Endothelial cell (in vitro differentiated cells): ENCODE results near the gene LIX1L. TPM values are rescaled to one million over a fixed set of nuclear protein-coding genes. Genes with fewer than 3 reads are reported as not detected.

Experiments
- DNase-seq: peaks from one replicate; pipeline ENCODE4 v3.0.0; 2021; ENCODE audit warnings: low spot score
- H3K27ac Mint-ChIP-seq: one replicate; pipeline ENCODE4 v1.8.0; 2021; ENCODE audit warnings: mixed read lengths, inconsistent platforms; ENCODE audit not compliant: unreplicated experiment
- H3K27me3 Mint-ChIP-seq: one replicate; pipeline ENCODE4 v1.8.0; 2021; ENCODE audit warnings: mild to moderate bottlenecking, moderate library complexity, mixed read lengths, inconsistent platforms; ENCODE audit not compliant: unreplicated experiment
- H3K36me3 Mint-ChIP-seq: one replicate; pipeline ENCODE4 v1.8.0; 2021; ENCODE audit warnings: mild to moderate bottlenecking, low read depth, mixed read lengths, inconsistent platforms; ENCODE audit not compliant: unreplicated experiment
- H3K4me1 Mint-ChIP-seq: one replicate; pipeline ENCODE4 v1.8.0; 2021; ENCODE audit warnings: mild to moderate bottlenecking, mixed read lengths, inconsistent platforms; ENCODE audit not compliant: unreplicated experiment
- H3K4me3 Mint-ChIP-seq: one replicate; pipeline ENCODE4 v1.8.0; 2021; ENCODE audit warnings: mild to moderate bottlenecking, mixed read lengths, inconsistent platforms; ENCODE audit not compliant: unreplicated experiment
- H3K9me3 Mint-ChIP-seq: one replicate; pipeline ENCODE4 v1.8.0; 2021; ENCODE audit warnings: mixed read lengths, inconsistent platforms; ENCODE audit not compliant: unreplicated experiment
- CTCF ChIP-seq: fragments of 200-600 bp; sonication (generic); IDR thresholded peaks from one replicate; pipeline ENCODE4 v1.5.0; 2021; ENCODE audit warnings: antibody characterized with exemption; ENCODE audit not compliant: unreplicated experiment
- total RNA-seq: library from RNA; stranded (reverse); fragmentation: NEBNext Ultra II Directional; extraction: Animal tissue kit (Norgen Biotek cat#: 25700); gene quantifications from one replicate; pipeline ENCODE4 v1.2.1, GENCODE V29; 2021; ENCODE audit not compliant: unreplicated experiment

The LIX1L gene
- total RNA-seq, 1 donor from 2014 or later = 83.3 TPM

GRCh38 chr1:145891587-145892485 is 66.0 kb downstream of the LIX1L start:
- peak; percentile 87 for TF ChIP-seq CTCF
- H3K4me1 Mint-ChIP-seq = peaks cover 40% of the 10 kb centered on the region

GRCh38 chr1:145891143-145891542 is 66.7 kb downstream of the LIX1L start:
- Mint-ChIP-seq H3K9me3 (no peaks in the 10 kb centered on the region), H3K4me3 (no peak overlapping the region), H3K27me3 (peaks cover 2% of the 10 kb centered on the region), H3K36me3 (peaks cover 5% of the 10 kb centered on the region), H3K27ac (peak overlapping the region; percentile 43), H3K4me1 (peaks cover 46% of the 10 kb centered on the region)
- no peak for DNase-seq
- TF ChIP-seq CTCF = no peak

More at GRCh38 chr1:145891587-145892485, 66.0 kb downstream of the LIX1L start:
- DNase-seq = peak; percentile 97
- H3K27me3 Mint-ChIP-seq = peaks cover 2% of the 10 kb centered on the region
- H3K9me3 Mint-ChIP-seq = no peaks in the 10 kb centered on the region
- peak overlapping the region; percentile 66 for H3K4me3 Mint-ChIP-seq
- H3K27ac Mint-ChIP-seq = peak overlapping the region; percentile 99
- H3K36me3 Mint-ChIP-seq = peaks cover 9% of the 10 kb centered on the region

- H3K27me3 Mint-ChIP-seq = peaks cover 5% of the 10 kb centered on the region
- no peaks in the 10 kb centered on the region for H3K9me3 Mint-ChIP-seq
- H3K27ac Mint-ChIP-seq = no peak overlapping the region
- peaks cover 55% of the 10 kb centered on the region for H3K4me1 Mint-ChIP-seq
- H3K4me3 Mint-ChIP-seq = no peak overlapping the region
- H3K36me3 Mint-ChIP-seq = no peaks in the 10 kb centered on the region
- DNase-seq = no peak
- no peak for TF ChIP-seq CTCF
Measured at GRCh38 chr1:145889722-145890121, 68.1 kb downstream of the LIX1L start.

- Mint-ChIP-seq H3K9me3 (no peaks in the 10 kb centered on the region), H3K36me3 (no peaks in the 10 kb centered on the region), H3K4me3 (no peak overlapping the region), H3K27ac (no peak overlapping the region), H3K4me1 (peaks cover 42% of the 10 kb centered on the region), H3K27me3 (peaks cover 9% of the 10 kb centered on the region)
- DNase-seq = no peak
- TF ChIP-seq CTCF = no peak
Measured at GRCh38 chr1:145887631-145888030, 70.2 kb downstream of the LIX1L start.

- no peaks in the 10 kb centered on the region for H3K36me3 Mint-ChIP-seq
- peak overlapping the region; percentile 10 for H3K27ac Mint-ChIP-seq
- TF ChIP-seq CTCF = no peak
- H3K9me3 Mint-ChIP-seq = no peaks in the 10 kb centered on the region
- H3K4me1 Mint-ChIP-seq = peaks cover 36% of the 10 kb centered on the region
- peaks cover 9% of the 10 kb centered on the region for H3K27me3 Mint-ChIP-seq
- H3K4me3 Mint-ChIP-seq = peak overlapping the region; percentile 80
- no peak for DNase-seq
Measured at GRCh38 chr1:145886816-145887215, 71.0 kb downstream of the LIX1L start.
